C4-2B (cell line): Measurements from ENCODE around the gene ABHD12.

Source experiments
- ZFX ChIP-seq: fragments of 450-650 bp; IDR thresholded peaks from 2 replicates; pipeline ENCODE4 v1.6.1; 2017
- TF ChIP-seq, protein P1 (sequence below): fragments of 450-650 bp; conservative IDR thresholded peaks from 2 replicates; pipeline ENCODE4 v1.5.1; 2017; ENCODE audit warnings: mild to moderate bottlenecking

DNA sequence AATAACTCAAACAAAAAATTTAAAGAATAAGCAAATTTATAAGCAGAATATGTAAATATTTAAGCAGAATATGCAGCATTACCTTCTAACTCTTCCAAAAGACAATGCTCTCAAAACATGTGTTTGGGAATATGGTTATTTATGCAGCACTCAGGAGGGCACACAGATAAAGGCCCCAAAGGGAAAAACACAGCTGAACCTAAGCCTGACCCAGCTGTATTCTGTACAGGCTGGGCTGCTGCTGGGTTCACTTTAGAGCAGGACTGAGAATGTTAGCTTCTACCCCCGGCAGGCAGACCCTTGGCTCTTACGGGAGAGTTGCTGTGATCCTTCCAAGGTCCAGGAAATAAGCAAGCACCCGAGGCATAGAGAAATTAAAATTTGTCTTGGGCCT, 37.3 kb downstream of the ABHD12 start:
- TF ChIP-seq, protein P1, sequence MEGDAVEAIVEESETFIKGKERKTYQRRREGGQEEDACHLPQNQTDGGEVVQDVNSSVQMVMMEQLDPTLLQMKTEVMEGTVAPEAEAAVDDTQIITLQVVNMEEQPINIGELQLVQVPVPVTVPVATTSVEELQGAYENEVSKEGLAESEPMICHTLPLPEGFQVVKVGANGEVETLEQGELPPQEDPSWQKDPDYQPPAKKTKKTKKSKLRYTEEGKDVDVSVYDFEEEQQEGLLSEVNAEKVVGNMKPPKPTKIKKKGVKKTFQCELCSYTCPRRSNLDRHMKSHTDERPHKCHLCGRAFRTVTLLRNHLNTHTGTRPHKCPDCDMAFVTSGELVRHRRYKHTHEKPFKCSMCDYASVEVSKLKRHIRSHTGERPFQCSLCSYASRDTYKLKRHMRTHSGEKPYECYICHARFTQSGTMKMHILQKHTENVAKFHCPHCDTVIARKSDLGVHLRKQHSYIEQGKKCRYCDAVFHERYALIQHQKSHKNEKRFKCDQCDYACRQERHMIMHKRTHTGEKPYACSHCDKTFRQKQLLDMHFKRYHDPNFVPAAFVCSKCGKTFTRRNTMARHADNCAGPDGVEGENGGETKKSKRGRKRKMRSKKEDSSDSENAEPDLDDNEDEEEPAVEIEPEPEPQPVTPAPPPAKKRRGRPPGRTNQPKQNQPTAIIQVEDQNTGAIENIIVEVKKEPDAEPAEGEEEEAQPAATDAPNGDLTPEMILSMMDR, result no peak
- TF ChIP-seq ZFX, result no peak
